Measurements from ENCODE around the gene NTNG1. TPM values are rescaled to one million over a fixed set of nuclear protein-coding genes. Genes with fewer than 3 reads are reported as not detected.

Gene NTNG1
- total RNA-seq, 1 experiment from 2014 or later: not detected

DNA sequence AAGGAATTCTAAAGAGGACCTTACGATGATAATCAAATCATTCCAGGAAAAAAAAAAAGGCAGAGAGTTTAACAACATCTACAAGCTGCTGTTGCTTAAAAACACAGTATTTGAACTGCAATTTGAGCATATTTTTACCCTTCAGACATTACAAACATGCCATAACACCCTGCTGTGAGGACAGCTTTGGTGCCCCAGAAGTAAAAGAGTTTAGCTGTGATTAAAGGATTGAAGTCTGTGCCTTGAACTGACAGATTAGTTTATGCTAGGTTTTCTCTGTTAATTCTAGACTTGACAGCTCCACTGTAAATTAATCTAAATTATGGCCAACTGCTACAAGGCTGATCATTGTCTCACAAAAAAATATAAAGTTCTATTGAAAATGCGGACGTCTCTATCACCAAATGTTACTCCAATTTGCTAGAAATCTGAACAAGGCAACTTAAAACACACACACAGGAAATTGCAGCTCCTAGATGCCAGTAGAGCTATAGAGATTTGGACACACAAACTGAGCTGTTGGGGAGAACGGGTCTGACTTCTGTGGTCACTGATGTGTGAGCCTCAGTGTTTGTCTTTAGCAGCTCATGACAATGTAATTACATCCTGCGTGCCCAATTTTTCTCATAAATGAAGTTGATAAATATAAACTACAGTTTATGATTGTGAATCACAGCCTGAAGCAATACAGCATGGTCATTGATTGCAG, 217.9 kb downstream of the NTNG1 start:
- H3K79me2 ChIP-seq (ENCODE audit: low read length): no peaks in the 10 kb centered on the region
- H2AFZ ChIP-seq (ENCODE audit: low read length): no peak overlapping the region
- H3K9me2 ChIP-seq (replicated peaks; ENCODE audit: insufficient read depth, low read length): no peaks in the 10 kb centered on the region
- H3K27me3 ChIP-seq (ENCODE audit: low read length): no peaks in the 10 kb centered on the region
- H3K36me3 ChIP-seq (ENCODE audit: insufficient read depth, low read length): no peaks in the 10 kb centered on the region
- peak overlapping the region; percentile 50 for H3K27ac ChIP-seq (ENCODE audit: low read length)
- DNase-seq: peak; percentile 47
- peaks cover 46% of the 10 kb centered on the region for H3K4me1 ChIP-seq (ENCODE audit: low read length)
- H3K4me3 ChIP-seq (ENCODE audit: low read length): peak overlapping the region; percentile 46; the same call in 1 of the 2 replicates
- H3K9ac ChIP-seq (ENCODE audit: low read length): no peak overlapping the region
- H3K9me3 ChIP-seq (ENCODE audit: low read length): no peaks in the 10 kb centered on the region
- no peaks in the 10 kb centered on the region for H4K20me1 ChIP-seq (ENCODE audit: insufficient read depth, low read depth, low read length)
- H3K4me2 ChIP-seq (ENCODE audit: low read depth, low read length, poor library complexity, severe bottlenecking): peak overlapping the region; percentile 67

DNA sequence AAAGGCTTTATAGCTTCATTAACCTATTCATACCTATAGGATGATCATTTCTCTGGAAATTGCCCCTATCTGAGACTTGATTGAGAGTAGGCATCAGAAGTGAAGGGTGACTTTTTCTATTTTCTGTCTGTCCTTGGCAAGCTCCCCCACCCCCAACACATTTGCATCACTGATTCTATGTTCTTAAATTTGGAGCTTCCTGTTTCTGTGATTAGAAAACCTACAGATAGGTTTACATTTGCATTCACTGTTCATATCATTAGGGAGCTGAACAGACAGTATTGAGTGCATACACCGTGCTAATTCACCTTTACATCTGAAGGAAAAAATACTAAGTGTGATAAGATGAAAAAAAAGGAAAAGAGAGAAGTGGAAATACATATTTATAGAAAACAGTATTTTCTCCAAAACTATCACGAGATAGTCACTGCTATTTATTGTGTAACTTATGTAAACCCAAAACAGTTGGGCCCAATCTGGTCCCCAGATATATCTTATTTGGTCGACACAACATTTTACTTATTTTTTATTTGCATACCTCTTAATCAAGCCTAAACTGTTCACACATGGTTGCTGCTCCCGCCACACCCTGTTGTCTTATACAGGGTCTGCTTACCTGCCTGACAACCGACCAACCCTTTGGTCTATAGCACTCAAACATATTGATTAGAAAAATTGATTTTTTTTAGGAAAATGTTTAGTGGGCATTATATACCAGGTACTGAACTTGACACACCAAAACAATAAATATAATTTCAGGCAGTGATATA, 218.8 kb downstream of the NTNG1 start:
- Histone ChIP-seq H4K20me1 (ENCODE audit: insufficient read depth, low read depth, low read length) (no peaks in the 10 kb centered on the region), H3K4me3 (ENCODE audit: low read length) (peak overlapping the region; percentile 46), H3K9me3 (ENCODE audit: low read length) (no peaks in the 10 kb centered on the region), H3K4me2 (ENCODE audit: low read depth, low read length, poor library complexity, severe bottlenecking) (peak overlapping the region; percentile 67), H3K9ac (ENCODE audit: low read length) (no peak overlapping the region), H3K9me2 (replicated peaks; ENCODE audit: insufficient read depth, low read length) (no peaks in the 10 kb centered on the region), H2AFZ (ENCODE audit: low read length) (no peak overlapping the region), H3K36me3 (ENCODE audit: insufficient read depth, low read length) (no peaks in the 10 kb centered on the region), H3K4me1 (ENCODE audit: low read length) (peaks cover 46% of the 10 kb centered on the region), H3K27ac (ENCODE audit: low read length) (peak overlapping the region; percentile 50), H3K79me2 (ENCODE audit: low read length) (no peaks in the 10 kb centered on the region), H3K27me3 (ENCODE audit: low read length) (no peaks in the 10 kb centered on the region)
- DNase-seq: peak; percentile 90

DNA sequence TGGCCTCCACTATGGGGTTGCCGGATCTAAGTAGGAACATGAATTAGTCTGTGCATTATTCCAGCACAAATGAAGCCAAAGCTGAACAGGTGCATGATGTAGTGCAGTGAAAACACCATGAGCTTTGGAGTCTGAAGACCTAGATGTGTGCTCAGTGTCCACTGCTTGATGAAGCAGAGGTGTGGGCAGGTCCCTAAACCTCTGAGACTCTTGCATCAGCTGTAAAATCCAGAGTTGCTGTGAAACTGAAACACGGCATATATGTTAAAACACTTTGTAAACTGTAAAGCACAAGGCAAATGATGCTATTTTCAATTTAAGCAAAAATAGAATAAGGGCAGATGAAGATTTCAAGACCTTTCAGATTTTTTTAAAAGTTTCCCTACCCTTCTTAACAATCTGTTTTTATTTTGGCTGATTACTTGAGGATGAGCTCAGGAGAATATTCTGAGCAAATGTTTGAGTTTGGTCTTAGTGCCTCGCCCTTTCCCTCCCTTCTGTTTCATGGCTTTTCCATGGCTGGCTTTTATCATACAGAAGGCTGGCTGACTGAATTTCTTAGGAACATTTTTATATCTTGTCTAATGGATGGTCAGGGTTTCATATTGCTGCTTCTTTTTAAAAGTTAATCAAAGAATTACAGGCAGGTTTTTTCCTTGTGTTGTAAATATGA, 221.8 kb downstream of the NTNG1 start:
- peaks cover 46% of the 10 kb centered on the region for H3K4me1 ChIP-seq (ENCODE audit: low read length)
- DNase-seq: no peak

DNA sequence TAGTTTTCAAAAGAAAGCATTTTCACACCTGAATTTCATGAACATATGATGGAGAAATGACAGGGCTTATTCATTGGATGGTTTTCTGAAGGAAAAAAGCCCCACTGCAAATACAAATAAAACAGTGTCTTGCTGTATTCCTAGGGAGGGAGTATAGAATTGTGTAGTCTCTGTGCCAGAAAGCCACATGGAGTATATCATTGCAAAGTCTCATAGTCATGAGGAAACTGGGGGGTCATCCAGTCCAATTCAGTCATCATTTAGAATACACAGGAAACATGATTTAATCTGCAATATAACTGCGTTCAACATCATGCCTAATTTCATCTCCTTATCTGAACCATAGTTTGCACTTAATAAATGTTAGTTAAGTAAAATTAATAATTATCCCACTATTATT, 222.3 kb downstream of the NTNG1 start:
- H4K20me1 ChIP-seq (ENCODE audit: insufficient read depth, low read depth, low read length): no peaks in the 10 kb centered on the region
- no peaks in the 10 kb centered on the region for H3K9me3 ChIP-seq (ENCODE audit: low read length)
- H3K27ac ChIP-seq (ENCODE audit: low read length): no peak overlapping the region
- no peak overlapping the region for H2AFZ ChIP-seq (ENCODE audit: low read length)
- H3K4me1 ChIP-seq (ENCODE audit: low read length): peaks cover 45% of the 10 kb centered on the region
- no peak overlapping the region for H3K4me3 ChIP-seq (ENCODE audit: low read length)
- H3K9ac ChIP-seq (ENCODE audit: low read length): no peak overlapping the region
- DNase-seq: no peak
- no peak overlapping the region for H3K4me2 ChIP-seq (ENCODE audit: low read depth, low read length, poor library complexity, severe bottlenecking)
- H3K9me2 ChIP-seq (replicated peaks; ENCODE audit: insufficient read depth, low read length): no peaks in the 10 kb centered on the region
- H3K36me3 ChIP-seq (ENCODE audit: insufficient read depth, low read length): no peaks in the 10 kb centered on the region
- H3K79me2 ChIP-seq (ENCODE audit: low read length): no peaks in the 10 kb centered on the region
- no peaks in the 10 kb centered on the region for H3K27me3 ChIP-seq (ENCODE audit: low read length)

More for the DNA sequence above, 221.8 kb downstream of the NTNG1 start:
- Histone ChIP-seq H2AFZ (ENCODE audit: low read length) (no peak overlapping the region), H3K9me3 (ENCODE audit: low read length) (no peaks in the 10 kb centered on the region), H3K36me3 (ENCODE audit: insufficient read depth, low read length) (no peaks in the 10 kb centered on the region), H3K27me3 (ENCODE audit: low read length) (no peaks in the 10 kb centered on the region), H3K4me2 (ENCODE audit: low read depth, low read length, poor library complexity, severe bottlenecking) (no peak overlapping the region), H4K20me1 (ENCODE audit: insufficient read depth, low read depth, low read length) (no peaks in the 10 kb centered on the region), H3K4me3 (ENCODE audit: low read length) (no peak overlapping the region), H3K9ac (ENCODE audit: low read length) (no peak overlapping the region), H3K79me2 (ENCODE audit: low read length) (no peaks in the 10 kb centered on the region), H3K9me2 (replicated peaks; ENCODE audit: insufficient read depth, low read length) (no peaks in the 10 kb centered on the region), H3K27ac (ENCODE audit: low read length) (no peak overlapping the region)

DNA sequence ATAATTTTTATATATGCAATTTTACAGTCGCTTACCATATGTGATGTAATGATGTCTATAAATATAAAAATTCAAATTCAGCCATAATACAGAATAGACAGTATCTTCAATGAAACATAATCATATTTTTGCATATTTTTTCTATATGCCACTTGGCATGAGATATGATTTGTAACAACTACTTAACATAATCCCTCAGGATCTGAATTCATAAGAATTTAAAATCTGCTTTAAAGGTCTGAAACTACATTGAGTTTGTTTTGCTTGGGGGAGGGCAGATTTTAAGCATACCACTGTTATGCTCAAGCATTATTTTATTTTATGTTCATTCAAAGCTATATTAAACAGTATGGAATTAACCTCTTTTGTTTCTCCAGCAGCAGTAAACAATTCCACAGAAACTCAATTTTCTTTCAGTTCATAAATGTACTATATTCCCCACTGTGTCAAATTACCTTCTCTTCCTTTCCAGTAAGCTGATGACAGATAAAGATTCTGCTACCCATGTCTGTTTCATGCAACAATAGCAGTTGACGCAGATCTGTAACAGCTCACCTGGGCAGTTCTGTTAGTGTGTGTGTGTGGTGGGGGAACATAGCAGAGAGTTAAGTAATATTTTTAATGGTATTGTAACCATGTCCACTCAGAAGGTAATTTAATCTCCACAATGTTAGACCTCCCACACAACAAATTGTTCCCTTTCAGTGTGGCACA, 224.8 kb downstream of the NTNG1 start:
- H3K4me3 ChIP-seq (ENCODE audit: low read length): no peak overlapping the region
- H3K9me2 ChIP-seq (replicated peaks; ENCODE audit: insufficient read depth, low read length): no peaks in the 10 kb centered on the region
- no peak overlapping the region for H3K27ac ChIP-seq (ENCODE audit: low read length)

DNA sequence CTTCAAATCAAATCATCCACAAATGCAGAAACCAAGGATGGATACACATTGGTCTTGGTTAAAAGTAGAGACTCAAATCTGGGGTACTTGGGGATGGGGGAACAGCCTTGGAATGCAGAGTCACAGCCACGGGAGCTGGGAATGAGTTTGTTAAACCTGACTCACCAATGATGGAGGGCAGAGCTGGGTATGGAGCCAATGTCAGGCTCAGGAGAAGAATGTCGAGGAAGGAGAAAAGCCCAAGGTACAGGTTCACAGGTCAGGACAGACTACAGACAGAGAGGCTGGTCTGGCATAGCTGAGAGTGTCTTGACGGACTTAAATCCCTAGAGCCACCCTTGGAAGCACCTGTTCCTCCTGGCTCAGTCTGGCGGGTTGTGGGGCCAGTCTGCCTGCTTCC, 237.6 kb downstream of the NTNG1 start:
- Histone ChIP-seq H3K9ac (ENCODE audit: low read length) (no peak overlapping the region), H3K4me1 (ENCODE audit: low read length) (no peaks in the 10 kb centered on the region), H3K79me2 (ENCODE audit: low read length) (no peaks in the 10 kb centered on the region), H3K9me2 (replicated peaks; ENCODE audit: insufficient read depth, low read length) (no peaks in the 10 kb centered on the region), H2AFZ (ENCODE audit: low read length) (no peak overlapping the region), H4K20me1 (ENCODE audit: insufficient read depth, low read depth, low read length) (no peaks in the 10 kb centered on the region), H3K4me2 (ENCODE audit: low read depth, low read length, poor library complexity, severe bottlenecking) (no peak overlapping the region), H3K9me3 (ENCODE audit: low read length) (no peaks in the 10 kb centered on the region), H3K27ac (ENCODE audit: low read length) (no peak overlapping the region), H3K4me3 (ENCODE audit: low read length) (no peak overlapping the region), H3K27me3 (ENCODE audit: low read length) (no peaks in the 10 kb centered on the region), H3K36me3 (ENCODE audit: insufficient read depth, low read length) (no peaks in the 10 kb centered on the region)
- DNase-seq: no peak

More for the DNA sequence above, 224.8 kb downstream of the NTNG1 start:
- no peaks in the 10 kb centered on the region for H4K20me1 ChIP-seq (ENCODE audit: insufficient read depth, low read depth, low read length)
- H3K9me3 ChIP-seq (ENCODE audit: low read length): no peaks in the 10 kb centered on the region
- no peaks in the 10 kb centered on the region for H3K79me2 ChIP-seq (ENCODE audit: low read length)
- peaks cover 20% of the 10 kb centered on the region for H3K4me1 ChIP-seq (ENCODE audit: low read length)
- no peak for DNase-seq
- H3K4me2 ChIP-seq (ENCODE audit: low read depth, low read length, poor library complexity, severe bottlenecking): no peak overlapping the region
- H2AFZ ChIP-seq (ENCODE audit: low read length): no peak overlapping the region
- no peaks in the 10 kb centered on the region for H3K27me3 ChIP-seq (ENCODE audit: low read length)
- H3K9ac ChIP-seq (ENCODE audit: low read length): no peak overlapping the region
- H3K36me3 ChIP-seq (ENCODE audit: insufficient read depth, low read length): no peaks in the 10 kb centered on the region

DNA sequence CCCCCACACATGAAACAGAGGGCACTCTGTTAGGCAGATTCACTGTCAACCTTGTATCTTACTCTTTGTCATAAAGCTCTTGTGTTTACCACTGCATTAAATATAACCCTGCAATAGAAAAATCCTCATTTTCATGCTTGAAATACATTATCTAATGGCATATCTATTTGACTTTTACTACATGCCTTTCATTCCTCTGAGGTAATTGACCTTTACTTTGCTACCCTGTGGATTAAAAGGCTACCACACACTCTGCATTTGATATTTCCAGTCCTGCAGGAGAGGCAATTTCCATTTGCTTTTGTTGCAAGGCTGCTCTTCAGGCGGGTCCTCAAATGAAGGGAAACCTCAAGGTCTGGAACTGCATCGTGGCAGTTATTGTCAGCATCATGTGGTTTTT, 238.0 kb downstream of the NTNG1 start:
- Histone ChIP-seq H3K36me3 (ENCODE audit: insufficient read depth, low read length) (no peaks in the 10 kb centered on the region), H3K9ac (ENCODE audit: low read length) (no peak overlapping the region), H3K4me1 (ENCODE audit: low read length) (no peaks in the 10 kb centered on the region), H3K27ac (ENCODE audit: low read length) (no peak overlapping the region), H2AFZ (ENCODE audit: low read length) (no peak overlapping the region), H3K9me2 (replicated peaks; ENCODE audit: insufficient read depth, low read length) (no peaks in the 10 kb centered on the region), H3K4me3 (ENCODE audit: low read length) (no peak overlapping the region), H4K20me1 (ENCODE audit: insufficient read depth, low read depth, low read length) (no peaks in the 10 kb centered on the region), H3K4me2 (ENCODE audit: low read depth, low read length, poor library complexity, severe bottlenecking) (no peak overlapping the region), H3K27me3 (ENCODE audit: low read length) (no peaks in the 10 kb centered on the region), H3K79me2 (ENCODE audit: low read length) (no peaks in the 10 kb centered on the region), H3K9me3 (ENCODE audit: low read length) (no peaks in the 10 kb centered on the region)
- no peak for DNase-seq

DNA sequence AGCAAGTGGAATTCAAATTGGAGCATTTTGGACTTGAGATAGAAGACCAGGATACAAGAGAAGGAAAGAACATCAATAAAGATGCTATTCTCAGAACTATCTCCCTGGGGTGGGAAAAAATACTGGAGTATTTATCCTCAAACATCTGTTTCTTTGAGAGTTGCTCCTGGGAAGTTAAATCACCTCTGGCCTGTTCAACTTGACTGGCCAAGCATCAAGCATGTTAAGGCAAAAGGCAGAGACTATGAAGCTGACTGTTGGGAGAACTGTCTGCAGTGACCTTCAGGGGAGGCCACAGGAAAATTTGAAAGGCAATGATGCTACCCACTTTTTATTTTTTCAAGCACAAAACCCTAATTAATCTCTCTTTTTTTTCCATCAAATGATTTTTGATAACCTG, 239.0 kb downstream of the NTNG1 start:
- Histone ChIP-seq H3K9ac (ENCODE audit: low read length) (no peak overlapping the region), H3K27me3 (ENCODE audit: low read length) (no peaks in the 10 kb centered on the region), H2AFZ (ENCODE audit: low read length) (no peak overlapping the region), H3K79me2 (ENCODE audit: low read length) (no peaks in the 10 kb centered on the region), H4K20me1 (ENCODE audit: insufficient read depth, low read depth, low read length) (no peaks in the 10 kb centered on the region), H3K36me3 (ENCODE audit: insufficient read depth, low read length) (no peaks in the 10 kb centered on the region), H3K4me2 (ENCODE audit: low read depth, low read length, poor library complexity, severe bottlenecking) (no peak overlapping the region), H3K9me2 (replicated peaks; ENCODE audit: insufficient read depth, low read length) (no peaks in the 10 kb centered on the region), H3K9me3 (ENCODE audit: low read length) (no peaks in the 10 kb centered on the region), H3K27ac (ENCODE audit: low read length) (no peak overlapping the region), H3K4me3 (ENCODE audit: low read length) (no peak overlapping the region), H3K4me1 (ENCODE audit: low read length) (no peaks in the 10 kb centered on the region)
- no peak for DNase-seq
